Measurements from ENCODE around the gene SNF8. TPM values are rescaled to one million over a fixed set of nuclear protein-coding genes. Genes with fewer than 3 reads are reported as not detected.

The SNF8 gene
- total RNA-seq, 4 donors from 2014 or later, result 60.2 to 80.9 (median 66.4) TPM

DNA sequence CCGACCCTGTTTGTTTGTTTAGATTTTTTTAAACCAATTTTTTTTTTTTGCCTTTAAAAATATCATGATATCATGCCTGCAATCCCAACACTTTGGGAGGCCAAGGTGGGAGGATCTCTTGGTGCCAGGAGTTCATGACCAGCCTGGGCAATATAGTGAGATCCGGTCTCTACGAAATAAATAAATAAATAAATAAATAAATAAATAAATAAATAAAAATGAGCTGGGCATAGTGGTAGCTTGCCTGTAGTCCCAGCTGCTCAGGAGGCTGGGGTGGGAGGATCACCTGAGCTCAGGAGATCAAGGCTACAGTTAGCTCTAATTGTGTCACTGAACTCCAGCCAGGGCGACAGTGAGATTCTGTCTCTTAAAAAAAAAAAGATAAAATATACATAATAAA lies 44.5 kb upstream of the SNF8 start:
- H3K27me3 ChIP-seq, result peaks cover 0 to 31% of the 10 kb centered on the region in 2 donors
- no peaks in the 10 kb centered on the region for H3K36me3 ChIP-seq
- H3K27ac ChIP-seq, result no peak overlapping the region
- no peaks in the 10 kb centered on the region for H3K9me3 ChIP-seq
- no peak for DNase-seq
- TF ChIP-seq, protein P1, sequence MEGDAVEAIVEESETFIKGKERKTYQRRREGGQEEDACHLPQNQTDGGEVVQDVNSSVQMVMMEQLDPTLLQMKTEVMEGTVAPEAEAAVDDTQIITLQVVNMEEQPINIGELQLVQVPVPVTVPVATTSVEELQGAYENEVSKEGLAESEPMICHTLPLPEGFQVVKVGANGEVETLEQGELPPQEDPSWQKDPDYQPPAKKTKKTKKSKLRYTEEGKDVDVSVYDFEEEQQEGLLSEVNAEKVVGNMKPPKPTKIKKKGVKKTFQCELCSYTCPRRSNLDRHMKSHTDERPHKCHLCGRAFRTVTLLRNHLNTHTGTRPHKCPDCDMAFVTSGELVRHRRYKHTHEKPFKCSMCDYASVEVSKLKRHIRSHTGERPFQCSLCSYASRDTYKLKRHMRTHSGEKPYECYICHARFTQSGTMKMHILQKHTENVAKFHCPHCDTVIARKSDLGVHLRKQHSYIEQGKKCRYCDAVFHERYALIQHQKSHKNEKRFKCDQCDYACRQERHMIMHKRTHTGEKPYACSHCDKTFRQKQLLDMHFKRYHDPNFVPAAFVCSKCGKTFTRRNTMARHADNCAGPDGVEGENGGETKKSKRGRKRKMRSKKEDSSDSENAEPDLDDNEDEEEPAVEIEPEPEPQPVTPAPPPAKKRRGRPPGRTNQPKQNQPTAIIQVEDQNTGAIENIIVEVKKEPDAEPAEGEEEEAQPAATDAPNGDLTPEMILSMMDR (IDR thresholded peaks at IDR 0.05), result no peak
- no peak for TF ChIP-seq POLR2A (IDR thresholded peaks at IDR 0.05)
- no peaks in the 10 kb centered on the region for H3K4me1 ChIP-seq
- no peak overlapping the region for H3K4me3 ChIP-seq

DNA sequence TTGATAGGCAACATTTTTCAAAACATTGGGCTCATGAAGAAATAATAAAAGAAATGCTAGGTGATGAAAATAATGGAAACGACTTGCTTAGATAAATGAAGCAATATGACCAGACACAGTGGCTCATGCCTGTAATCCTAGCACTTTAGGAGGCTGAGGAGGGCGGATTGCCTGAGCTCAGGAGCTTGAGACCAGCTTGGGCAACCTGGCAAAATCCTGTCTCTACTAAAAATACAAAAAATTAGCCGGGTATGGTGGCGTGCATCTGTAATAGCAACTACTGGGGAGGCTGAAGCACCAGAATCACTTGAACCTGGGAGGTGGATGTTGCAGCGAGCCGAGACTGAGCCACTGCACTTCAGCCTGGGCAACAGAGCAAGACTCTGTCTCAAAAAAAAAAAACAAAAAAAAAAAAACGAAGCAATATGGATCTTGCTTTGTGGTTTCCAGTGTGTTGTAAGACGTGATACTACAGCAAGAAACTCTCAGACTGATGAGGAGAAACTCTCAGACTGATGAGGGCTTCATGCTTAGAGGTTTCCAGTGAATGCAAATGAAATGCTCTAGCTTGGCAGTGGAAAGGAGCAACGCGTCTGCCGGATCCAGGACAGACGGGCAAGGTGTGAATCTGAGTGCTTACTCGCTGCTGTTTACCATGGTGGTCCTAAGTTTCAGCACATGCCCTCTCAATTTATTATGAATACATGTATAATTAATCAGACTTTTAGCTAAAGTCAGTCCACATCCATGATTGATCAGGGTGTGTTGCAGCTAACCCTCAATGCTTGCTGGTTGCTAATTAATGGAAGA lies 41.0 kb upstream of the SNF8 start:
- peaks cover 0 to 12% of the 10 kb centered on the region in 2 donors for H3K27me3 ChIP-seq
- TF ChIP-seq, protein P1 (IDR thresholded peaks at IDR 0.05), result no peak
- no peak for TF ChIP-seq POLR2A (IDR thresholded peaks at IDR 0.05)

DNA sequence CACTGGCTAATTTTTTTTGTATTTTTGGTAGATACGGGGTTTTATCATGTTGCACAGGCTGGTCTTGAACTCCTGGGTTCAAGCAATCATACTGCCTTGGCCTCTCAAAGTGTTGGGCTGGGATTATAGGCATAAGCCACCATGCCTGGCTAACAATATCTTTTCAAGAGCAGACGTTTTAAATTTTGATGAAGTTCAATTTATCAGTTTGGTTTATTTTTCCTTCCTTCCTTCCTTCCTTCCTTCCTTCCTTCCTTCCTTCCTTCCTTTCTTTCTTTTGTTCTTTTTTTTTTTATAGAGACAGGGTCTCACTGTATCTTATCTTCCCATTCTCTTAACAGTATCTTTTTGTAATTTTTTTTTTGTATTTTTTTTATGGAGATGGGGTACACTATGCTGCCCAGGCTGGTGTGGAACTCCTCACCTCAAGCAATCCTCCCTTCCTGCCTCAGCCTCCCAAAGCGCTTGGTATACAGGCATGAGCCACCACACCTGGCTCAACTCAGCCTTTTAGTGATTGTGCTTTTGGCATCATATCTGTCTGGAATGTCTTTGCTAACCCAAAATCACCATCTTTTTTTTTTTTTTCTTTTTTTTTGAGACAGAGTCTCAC lies 37.4 kb upstream of the SNF8 start:
- peaks cover 0 to 6% of the 10 kb centered on the region in 2 donors for H3K27me3 ChIP-seq
- no peaks in the 10 kb centered on the region for H3K36me3 ChIP-seq
- no peak overlapping the region for H3K27ac ChIP-seq
- no peak overlapping the region for H3K4me3 ChIP-seq
- H3K9me3 ChIP-seq, result peaks cover 0 to 3% (median 0%) of the 10 kb centered on the region in 4 donors
- no peaks in the 10 kb centered on the region for H3K4me1 ChIP-seq
- no peak for TF ChIP-seq POLR2A (IDR thresholded peaks at IDR 0.05)
- TF ChIP-seq, protein P1 (IDR thresholded peaks at IDR 0.05), result no peak
- DNase-seq, result no peak

More for the DNA sequence above, 41.0 kb upstream of the SNF8 start:
- Histone ChIP-seq H3K4me3 (no peak overlapping the region), H3K9me3 (peaks cover 0 to 3% (median 0%) of the 10 kb centered on the region in 4 donors), H3K27ac (no peak overlapping the region), H3K4me1 (no peaks in the 10 kb centered on the region), H3K36me3 (no peaks in the 10 kb centered on the region)
- DNase-seq, result no peak

DNA sequence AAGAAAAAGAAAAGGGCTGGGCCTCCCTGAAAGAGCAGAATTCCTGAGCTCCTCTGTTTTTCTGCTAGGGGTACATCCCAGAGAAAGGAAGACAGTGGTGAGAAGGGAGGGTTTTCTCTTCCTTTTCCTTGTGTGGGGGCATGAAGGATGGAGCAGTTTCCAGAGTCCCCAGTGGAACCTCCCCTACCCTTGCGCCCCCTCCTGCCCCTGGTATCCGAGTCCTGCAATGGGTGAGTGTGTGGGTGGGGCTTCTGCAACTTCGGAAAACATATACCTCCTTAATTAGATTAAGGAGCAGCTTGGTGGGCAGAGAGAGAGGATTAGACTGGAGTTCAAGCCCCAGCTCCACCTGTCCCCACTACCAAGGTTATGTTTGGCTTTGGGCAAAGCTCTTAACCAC lies 29.2 kb upstream of the SNF8 start:
- peak in 1 of 3 donors; percentile 6 for DNase-seq
- Histone ChIP-seq H3K4me3 (no peak overlapping the region), H3K27me3 (no peaks in the 10 kb centered on the region), H3K27ac (no peak overlapping the region), H3K4me1 (no peaks in the 10 kb centered on the region), H3K9me3 (no peaks in the 10 kb centered on the region), H3K36me3 (no peaks in the 10 kb centered on the region)
- TF ChIP-seq, protein P1 (IDR thresholded peaks at IDR 0.05), result no peak
- no peak for TF ChIP-seq POLR2A (IDR thresholded peaks at IDR 0.05)

DNA sequence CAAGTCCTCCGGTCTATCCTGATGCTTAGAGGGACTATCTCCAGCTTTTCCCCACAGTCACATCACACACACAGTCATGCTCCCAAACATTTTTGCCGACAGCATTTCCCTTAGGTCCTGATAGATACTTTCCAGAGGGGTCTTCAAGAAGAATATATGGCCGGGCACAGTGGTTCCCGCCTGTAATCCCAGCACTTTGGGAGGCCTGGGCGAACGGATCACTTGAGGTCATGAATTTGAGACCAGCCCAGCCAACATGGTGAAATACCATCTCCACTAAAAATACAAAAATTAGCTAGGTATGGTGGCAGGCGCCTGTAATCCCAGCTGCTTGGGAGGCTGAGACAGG lies 28.1 kb upstream of the SNF8 start:
- no peak overlapping the region for H3K4me3 ChIP-seq
- no peaks in the 10 kb centered on the region for H3K4me1 ChIP-seq
- TF ChIP-seq, protein P1 (IDR thresholded peaks at IDR 0.05), result no peak
- TF ChIP-seq POLR2A (IDR thresholded peaks at IDR 0.05), result no peak
- H3K27ac ChIP-seq, result no peak overlapping the region
- no peak for DNase-seq
- no peaks in the 10 kb centered on the region for H3K27me3 ChIP-seq
- no peaks in the 10 kb centered on the region for H3K9me3 ChIP-seq
- no peaks in the 10 kb centered on the region for H3K36me3 ChIP-seq

All from Peyer's patch (tissue), 4 donors.